ENCODE results near the gene TPRA1. TPM values are rescaled to one million over a fixed set of nuclear protein-coding genes. Genes with fewer than 3 reads are reported as not detected.

TPRA1 gene
- total RNA-seq, 1 experiment from 2014 or later = 58.5 TPM

DNA sequence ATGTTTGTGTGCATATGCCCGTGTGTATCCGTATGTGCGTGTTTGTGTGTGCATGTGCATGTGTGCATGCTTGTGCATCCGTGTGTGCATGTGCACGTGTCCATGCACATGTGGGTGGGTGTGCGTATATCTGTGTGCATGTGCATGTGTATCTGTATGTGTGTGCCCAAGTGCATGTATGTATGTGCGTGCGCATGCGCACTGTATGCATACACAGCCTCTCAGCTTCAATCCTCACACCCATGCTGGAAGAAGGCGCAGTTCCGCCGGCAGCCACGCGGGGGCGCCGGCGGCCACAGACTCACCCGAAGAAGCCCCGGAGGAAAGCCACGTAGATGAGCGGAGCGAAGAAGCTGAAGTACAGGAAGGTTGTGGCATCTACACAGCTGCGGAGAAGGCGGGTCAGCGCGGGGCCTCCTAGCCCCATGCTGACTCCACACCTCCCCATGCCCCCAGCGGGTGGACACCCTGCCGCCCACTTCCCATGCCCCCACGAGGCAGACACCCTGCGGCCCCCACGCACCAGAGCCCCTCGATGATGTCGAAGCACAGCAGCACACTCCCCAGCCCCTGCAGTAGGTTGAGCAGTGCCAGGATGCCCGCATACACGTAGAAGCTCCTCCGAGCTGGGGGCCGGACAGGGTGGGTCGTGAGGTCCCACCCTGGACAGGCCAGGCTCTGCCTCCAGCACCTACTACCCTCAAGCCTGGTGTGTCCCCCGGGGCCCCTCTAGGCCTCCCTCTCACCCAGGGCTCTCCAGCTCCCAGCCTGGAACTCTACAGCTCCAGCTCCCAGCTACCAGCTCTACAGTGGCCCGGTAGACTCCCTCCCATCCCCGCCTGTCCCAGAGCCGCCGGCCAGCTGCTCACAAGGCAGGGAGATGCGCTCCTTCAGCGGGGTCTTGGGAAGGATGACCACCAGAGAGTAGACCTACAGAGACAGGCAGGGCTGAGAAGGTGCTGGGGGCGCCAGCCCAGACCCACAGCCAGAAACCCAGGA lies 15.4 kb downstream of the TPRA1 start:
- H3K4me1 ChIP-seq (replicated peaks; ENCODE audit: insufficient read depth) = no peaks in the 10 kb centered on the region
- intact Hi-C loops (cut with micrococcal nuclease; ENCODE audit: unreplicated experiment) = loop anchor here (5.0 kb wide), 2 partner anchors 397 to 477 kb away; partner anchors contain the start of gene SEC61A1
- H4K20me1 ChIP-seq (ENCODE audit: insufficient read depth) = peaks cover 10% of the 10 kb centered on the region
- POLR2A ChIA-PET (ENCODE audit: unreplicated experiment) = interaction anchor here (0.6 to 0.7 kb wide), 8 partner anchors 13 to 1105 kb away, joined by 3 to 7 read pairs (median 4); no protein-coding TSS in a partner anchor
- no peaks in the 10 kb centered on the region for H3K79me2 ChIP-seq (ENCODE audit: low read depth)
- 0 out of 2 replicates have a peak, but pooled peaks cover 6% of the 10 kb centered on the region for H3K36me3 ChIP-seq (ENCODE audit: low read depth)
- CTCF ChIA-PET = interaction anchor here (0.6 to 1.1 kb wide), 18 partner anchors 16 to 1452 kb away, joined by 3 to 20 read pairs (median 4); no protein-coding TSS in a partner anchor
- H3K27ac ChIP-seq = no peak overlapping the region
- no peaks in the 10 kb centered on the region for H3K9me2 ChIP-seq (ENCODE audit: insufficient read depth)
- peak; percentile 74 to 88 for DNase-seq
- H3K4me2 ChIP-seq = no peak overlapping the region
- no peaks in the 10 kb centered on the region for H3K27me3 ChIP-seq (ENCODE audit: insufficient read depth, low read depth)
- no peaks in the 10 kb centered on the region for H3K9me3 ChIP-seq (ENCODE audit: insufficient read depth, low read depth)
- H2AFZ ChIP-seq = no peak overlapping the region
- no peaks in the 10 kb centered on the region for H3F3A ChIP-seq (ENCODE audit: insufficient read depth, low read depth)
- no peak for TF ChIP-seq EZH2 (IDR thresholded peaks at IDR 0.05; ENCODE audit: low read depth)
- TF ChIP-seq, protein P1, sequence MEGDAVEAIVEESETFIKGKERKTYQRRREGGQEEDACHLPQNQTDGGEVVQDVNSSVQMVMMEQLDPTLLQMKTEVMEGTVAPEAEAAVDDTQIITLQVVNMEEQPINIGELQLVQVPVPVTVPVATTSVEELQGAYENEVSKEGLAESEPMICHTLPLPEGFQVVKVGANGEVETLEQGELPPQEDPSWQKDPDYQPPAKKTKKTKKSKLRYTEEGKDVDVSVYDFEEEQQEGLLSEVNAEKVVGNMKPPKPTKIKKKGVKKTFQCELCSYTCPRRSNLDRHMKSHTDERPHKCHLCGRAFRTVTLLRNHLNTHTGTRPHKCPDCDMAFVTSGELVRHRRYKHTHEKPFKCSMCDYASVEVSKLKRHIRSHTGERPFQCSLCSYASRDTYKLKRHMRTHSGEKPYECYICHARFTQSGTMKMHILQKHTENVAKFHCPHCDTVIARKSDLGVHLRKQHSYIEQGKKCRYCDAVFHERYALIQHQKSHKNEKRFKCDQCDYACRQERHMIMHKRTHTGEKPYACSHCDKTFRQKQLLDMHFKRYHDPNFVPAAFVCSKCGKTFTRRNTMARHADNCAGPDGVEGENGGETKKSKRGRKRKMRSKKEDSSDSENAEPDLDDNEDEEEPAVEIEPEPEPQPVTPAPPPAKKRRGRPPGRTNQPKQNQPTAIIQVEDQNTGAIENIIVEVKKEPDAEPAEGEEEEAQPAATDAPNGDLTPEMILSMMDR (conservative IDR thresholded peaks at IDR 0.05) = peak; percentile 98
- no TSS peak for BruUV-seq (replicated peaks)
- no peak overlapping the region for H3K4me3 ChIP-seq

DNA sequence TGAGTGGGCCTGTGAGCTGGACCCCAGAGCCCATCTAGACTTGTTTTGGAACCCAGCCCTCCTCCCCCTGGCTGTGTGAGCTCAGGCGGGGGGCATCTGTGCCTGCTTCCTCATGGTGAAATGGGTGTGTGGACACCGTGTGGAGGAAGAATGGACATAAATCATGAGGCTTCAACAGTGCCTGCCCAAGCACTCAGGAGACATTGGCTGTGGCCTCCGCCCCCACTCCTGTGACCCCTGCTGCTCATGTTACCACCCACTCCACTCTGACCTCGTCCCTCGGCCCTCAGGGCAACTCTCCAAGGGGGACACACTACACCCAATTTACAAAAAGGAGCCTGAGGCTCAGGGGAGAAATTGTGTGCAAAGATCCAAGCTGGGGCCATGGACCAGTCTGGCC lies 16.6 kb downstream of the TPRA1 start:
- no peak overlapping the region for H3K4me3 ChIP-seq
- no peaks in the 10 kb centered on the region for H3K27me3 ChIP-seq (ENCODE audit: insufficient read depth, low read depth)
- no peaks in the 10 kb centered on the region for H3F3A ChIP-seq (ENCODE audit: insufficient read depth, low read depth)
- H3K79me2 ChIP-seq (ENCODE audit: low read depth) = no peaks in the 10 kb centered on the region
- H3K36me3 ChIP-seq (ENCODE audit: low read depth) = 0 out of 2 replicates have a peak, but pooled peaks cover 6% of the 10 kb centered on the region
- ChIA-PET POLR2A (ENCODE audit: unreplicated experiment) (no interaction called here), CTCF (interaction anchor here (0.7 kb wide), 1 partner anchor 26 kb away, joined by 3 read pairs; no protein-coding TSS in a partner anchor)
- no peak for TF ChIP-seq EZH2 (IDR thresholded peaks at IDR 0.05; ENCODE audit: low read depth)
- TF ChIP-seq, protein P1 (conservative IDR thresholded peaks at IDR 0.05) = no peak
- DNase-seq = no peak
- H3K9me3 ChIP-seq (ENCODE audit: insufficient read depth, low read depth) = no peaks in the 10 kb centered on the region
- intact Hi-C loops (cut with micrococcal nuclease; ENCODE audit: unreplicated experiment) = no loop called here
- H3K27ac ChIP-seq = no peak overlapping the region
- no TSS peak for BruUV-seq (replicated peaks)
- no peaks in the 10 kb centered on the region for H3K9me2 ChIP-seq (ENCODE audit: insufficient read depth)
- no peak overlapping the region for H2AFZ ChIP-seq
- H4K20me1 ChIP-seq (ENCODE audit: insufficient read depth) = peaks cover 10% of the 10 kb centered on the region
- no peaks in the 10 kb centered on the region for H3K4me1 ChIP-seq (replicated peaks; ENCODE audit: insufficient read depth)
- H3K4me2 ChIP-seq = no peak overlapping the region

DNA sequence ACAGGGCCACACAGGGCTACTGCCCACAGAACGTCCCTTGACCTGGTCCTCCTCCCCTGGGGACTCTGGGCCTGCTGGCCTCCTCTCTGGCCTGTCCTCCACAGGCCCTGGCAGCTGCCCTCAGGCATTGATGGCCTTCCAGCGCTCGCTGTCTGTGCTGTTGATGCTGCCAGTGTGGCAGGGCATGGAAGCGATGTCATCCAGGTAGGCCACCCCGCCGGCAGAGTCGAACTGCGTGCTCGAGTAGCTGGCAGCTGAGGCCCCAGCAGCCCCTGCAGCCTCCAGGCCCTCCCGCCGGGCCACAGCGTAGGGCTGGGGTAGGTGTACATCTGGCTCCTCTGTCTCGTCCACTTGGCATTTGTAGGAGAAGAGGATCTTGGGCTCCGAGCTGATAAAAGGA lies 17.1 kb downstream of the TPRA1 start:
- BruUV-seq (replicated peaks) = no TSS peak

More for the DNA sequence above, 17.1 kb downstream of the TPRA1 start:
- Histone ChIP-seq H3K36me3 (ENCODE audit: low read depth) (0 out of 2 replicates have a peak, but pooled peaks cover 6% of the 10 kb centered on the region), H3K27me3 (ENCODE audit: insufficient read depth, low read depth) (no peaks in the 10 kb centered on the region), H3K79me2 (ENCODE audit: low read depth) (no peaks in the 10 kb centered on the region), H3K4me3 (no peak overlapping the region), H3K9me2 (ENCODE audit: insufficient read depth) (no peaks in the 10 kb centered on the region), H3K4me2 (no peak overlapping the region), H3K4me1 (replicated peaks; ENCODE audit: insufficient read depth) (no peaks in the 10 kb centered on the region), H3K27ac (no peak overlapping the region), H2AFZ (no peak overlapping the region), H3F3A (ENCODE audit: insufficient read depth, low read depth) (no peaks in the 10 kb centered on the region), H4K20me1 (ENCODE audit: insufficient read depth) (peaks cover 10% of the 10 kb centered on the region), H3K9me3 (ENCODE audit: insufficient read depth, low read depth) (no peaks in the 10 kb centered on the region)
- POLR2A ChIA-PET (ENCODE audit: unreplicated experiment) = no interaction called here
- intact Hi-C loops (cut with micrococcal nuclease; ENCODE audit: unreplicated experiment) = no loop called here
- no peak for DNase-seq
- CTCF ChIA-PET = no interaction called here
- TF ChIP-seq EZH2 (IDR thresholded peaks at IDR 0.05; ENCODE audit: low read depth) = no peak
- TF ChIP-seq, protein P1 (conservative IDR thresholded peaks at IDR 0.05) = no peak

Data from PC-9 (cell line).